H1 (cell line): ENCODE measurements around the gene UTS2B. TPM values are rescaled to one million over a fixed set of nuclear protein-coding genes. Genes with fewer than 3 reads are reported as not detected.

Source experiments
- CTCF ChIA-PET: fragments of 300-600 bp; sonication (Branson Sonifier 250); formaldehyde crosslinking; loops from one replicate; lab custom pipeline; 2021; ENCODE audit not compliant: partially characterized antibody; lab: Charles Lee
- POLR2A ChIA-PET: fragments of 300-600 bp; sonication (Branson Sonifier 250); formaldehyde crosslinking; loops from one replicate; lab custom pipeline; 2021; ENCODE audit warnings: inconsistent platforms; ENCODE audit not compliant: partially characterized antibody; lab: Charles Lee
- DNase-seq, 2 experiments: peaks; one replicate each; pipeline versions ENCODE4 v3.0.0 to v3.0.0-alpha.2; 2010 to 2022; ENCODE audit warnings: low spot score in 2 of 2, low read depth in 1 of 2, mixed read lengths in 1 of 2
- FAIRE-seq: peaks from 2 replicates; lab custom pipeline; 2011; peaks lifted over from hg19 to GRCh38; lab: Jason Lieb, UNC
- H2AFZ ChIP-seq: 2 replicates; pipeline ENCODE4 v1.8.1; 2012; ENCODE audit warnings: low read length, inconsistent platforms
- H2AK5ac ChIP-seq: 2 replicates; pipeline ENCODE4 v1.6.1; 2013; ENCODE audit warnings: low read depth, low read length
- H2BK120ac ChIP-seq: replicated peaks from 2 replicates; pipeline ENCODE3; 2013; ENCODE audit warnings: low read depth, low read length, inconsistent platforms
- H2BK12ac ChIP-seq: 2 replicates; pipeline ENCODE4 v1.6.1; 2013; ENCODE audit warnings: low read depth, low read length
- H2BK15ac ChIP-seq: 2 replicates; pipeline ENCODE4 v1.6.1; 2013; ENCODE audit warnings: low read length
- H2BK20ac ChIP-seq: 2 replicates; pipeline ENCODE4 v1.6.1; 2013; ENCODE audit warnings: low read length
- H2BK5ac ChIP-seq: 2 replicates; pipeline ENCODE4 v1.6.1; 2013; ENCODE audit warnings: low read depth, low read length
- H3K14ac ChIP-seq: 2 replicates; pipeline ENCODE4 v1.6.1; 2013; ENCODE audit warnings: inconsistent platforms; ENCODE audit not compliant: insufficient read length
- H3K18ac ChIP-seq: 2 replicates; pipeline ENCODE4 v1.6.1; 2013; ENCODE audit warnings: low read length; ENCODE audit errors: extremely low read depth
- H3K23ac ChIP-seq: 2 replicates; pipeline ENCODE4 v1.6.1; 2013; ENCODE audit warnings: inconsistent platforms; ENCODE audit not compliant: insufficient read length
- H3K23me2 ChIP-seq: 2 replicates; pipeline ENCODE4 v1.6.1; 2013; ENCODE audit warnings: low read depth, low read length
- H3K27ac ChIP-seq: 2 replicates; pipeline ENCODE4 v1.6.1; 2011; ENCODE audit warnings: low read depth, low read length, inconsistent platforms
- H3K27me3 ChIP-seq, 4 experiments: replicated peaks in 1 of 4; 1 replicate in 1 of 4; 2 replicates in 3 of 4; pipeline versions ENCODE4 v1.6.1 to v1.8.1; 2011 to 2013; ENCODE audit warnings: low read length in 3 of 4, mild to moderate bottlenecking in 3 of 4, inconsistent platforms in 2 of 4, mixed read lengths in 2 of 4, moderate library complexity in 1 of 4; ENCODE audit not compliant: control insufficient read depth in 3 of 4, insufficient read depth in 3 of 4; ENCODE audit errors: extremely low read depth in 1 of 4
- H3K36me3 ChIP-seq, 4 experiments: 2 replicates each; pipeline versions ENCODE4 v1.6.1 to v1.8.1; 2011 to 2013; ENCODE audit warnings: mild to moderate bottlenecking in 4 of 4, low read length in 3 of 4, moderate library complexity in 2 of 4, control low read depth in 1 of 4, inconsistent platforms in 1 of 4; ENCODE audit not compliant: insufficient read depth in 4 of 4, control insufficient read depth in 2 of 4
- H3K4ac ChIP-seq: replicated peaks from 2 replicates; pipeline ENCODE3; 2013; ENCODE audit warnings: low read length, low read depth, mixed read lengths, inconsistent platforms; ENCODE audit not compliant: insufficient read length
- H3K4me1 ChIP-seq, 4 experiments: replicated peaks in 1 of 4; 1 replicate in 1 of 4; 2 replicates in 3 of 4; pipeline versions ENCODE4 v1.6.1 to v1.8.1; 2011 to 2013; ENCODE audit warnings: low read length in 3 of 4, inconsistent platforms in 2 of 4, mixed read lengths in 1 of 4; ENCODE audit not compliant: insufficient read depth in 4 of 4, control insufficient read depth in 3 of 4
- H3K4me2 ChIP-seq, 2 experiments: 2 replicates each; pipeline versions ENCODE4 v1.6.1 to v1.8.1; 2011 to 2013; ENCODE audit warnings: low read depth in 2 of 2, low read length in 2 of 2, control low read depth in 1 of 2, inconsistent platforms in 1 of 2, mild to moderate bottlenecking in 1 of 2; ENCODE audit not compliant: insufficient read depth in 1 of 2
- H3K4me3 ChIP-seq, 4 experiments: fragments of 200-600, 300-600 bp in 1 of 4; sonication (generic), shearing (Covaris generic), sonication (Bioruptor Twin) in 1 of 4; 2 replicates each; pipeline versions ENCODE4 v1.5.1 to v1.8.1; 2011 to 2016; ENCODE audit warnings: low read length in 4 of 4, low read depth in 3 of 4, control low read depth in 2 of 4, inconsistent platforms in 2 of 4, mild to moderate bottlenecking in 2 of 4, mixed read lengths in 1 of 4, moderate library complexity in 1 of 4; ENCODE audit not compliant: insufficient read depth in 2 of 4; ENCODE audit errors: extremely low read depth in 1 of 4
- H3K56ac ChIP-seq: replicated peaks from 2 replicates; pipeline ENCODE3; 2013; ENCODE audit warnings: low read depth, mild to moderate bottlenecking, mixed read lengths, low read length, inconsistent platforms; ENCODE audit not compliant: insufficient read length
- H3K79me1 ChIP-seq: 2 replicates; pipeline ENCODE4 v1.6.1; 2013; ENCODE audit warnings: low read depth, low read length, control low read depth
- H3K79me2 ChIP-seq, 2 experiments: 2 replicates each; pipeline versions ENCODE4 v1.6.1 to v1.8.1; 2012 to 2013; ENCODE audit warnings: low read length in 2 of 2, mild to moderate bottlenecking in 2 of 2, inconsistent platforms in 1 of 2; ENCODE audit not compliant: insufficient read depth in 2 of 2, control insufficient read depth in 1 of 2
- H3K9ac ChIP-seq, 4 experiments: replicated peaks in 1 of 4; 1 replicate in 1 of 4; 2 replicates in 3 of 4; pipeline versions ENCODE4 v1.6.1 to v1.8.1; 2011 to 2013; ENCODE audit warnings: low read depth in 3 of 4, low read length in 3 of 4, control low read depth in 2 of 4, mild to moderate bottlenecking in 2 of 4, moderate library complexity in 2 of 4, inconsistent platforms in 1 of 4; ENCODE audit errors: extremely low read depth in 1 of 4
- H3K9me3 ChIP-seq, 2 experiments: 2 replicates each; pipeline versions ENCODE4 v1.6.1 to v1.8.1; 2012 to 2013; ENCODE audit warnings: mild to moderate bottlenecking in 2 of 2, moderate library complexity in 2 of 2, control low read depth in 1 of 2, inconsistent platforms in 1 of 2, low read depth in 1 of 2, low read length in 1 of 2, mixed read lengths in 1 of 2; ENCODE audit not compliant: insufficient read depth in 2 of 2
- H4K20me1 ChIP-seq, 2 experiments: replicated peaks in 1 of 2; 2 replicates each; pipeline versions ENCODE3 to v1.8.1; 2011 to 2013; ENCODE audit warnings: inconsistent platforms in 2 of 2, low read length in 2 of 2, mild to moderate bottlenecking in 1 of 2; ENCODE audit not compliant: insufficient read depth in 2 of 2, control insufficient read depth in 1 of 2
- H4K5ac ChIP-seq: 2 replicates; pipeline ENCODE4 v1.6.1; 2013; ENCODE audit warnings: low read length, low read depth, mixed read lengths, inconsistent platforms; ENCODE audit not compliant: insufficient read length
- H4K8ac ChIP-seq: 2 replicates; pipeline ENCODE4 v1.8.0; 2013; ENCODE audit warnings: mild to moderate bottlenecking, moderate library complexity, low read length, inconsistent platforms; ENCODE audit not compliant: insufficient read depth; ENCODE audit errors: extremely low read depth
- H4K91ac ChIP-seq: replicated peaks from 2 replicates; pipeline ENCODE3; 2013; ENCODE audit warnings: low read length, mixed read lengths, inconsistent platforms; ENCODE audit not compliant: insufficient read length
- BRCA1 ChIP-seq: IDR thresholded peaks from 2 replicates; pipeline ENCODE4 v1.6.1; 2012; ENCODE audit warnings: low read depth, low read length, improper control_type of control experiment
- CHD1 ChIP-seq: IDR thresholded peaks from 2 replicates; pipeline ENCODE4 v1.6.1; 2012; ENCODE audit warnings: low read depth, low read length, improper control_type of control experiment
- JUN ChIP-seq: IDR thresholded peaks from 2 replicates; pipeline ENCODE4 v1.6.1; 2011; ENCODE audit warnings: low read depth, mild to moderate bottlenecking, improper control_type of control experiment, low read length
- KDM1A ChIP-seq: fragments of 200-600, 300-600 bp; sonication (generic); IDR thresholded peaks from 2 replicates; pipeline ENCODE4 v1.7.1; 2016; ENCODE audit warnings: mild to moderate bottlenecking, low read length, borderline replicate concordance
- TBP ChIP-seq: IDR thresholded peaks from 2 replicates; pipeline ENCODE4 v1.6.1; 2011; ENCODE audit warnings: low read depth, low read length, improper control_type of control experiment
- ZNF274 ChIP-seq: IDR thresholded peaks from 2 replicates; pipeline ENCODE4 v1.7.0; 2012; ENCODE audit warnings: low read length, borderline replicate concordance; ENCODE audit errors: extremely low read depth
- WGBS, 2 experiments: shearing (Covaris generic) in 1 of 2; methylation state at CpG; one replicate each; pipeline versions ENCODE4 v1.1.6 to v1.1.7; 2013 to 2015; ENCODE audit warnings: low lambda C conversion rate in 2 of 2, mixed read lengths in 2 of 2, inconsistent platforms in 1 of 2, low coverage in 1 of 2, missing lambda C conversion rate in 1 of 2; ENCODE audit not compliant: insufficient replicate concordance in 2 of 2, insufficient coverage in 1 of 2, insufficient read length in 1 of 2; ENCODE audit errors: extremely low coverage in 1 of 2, missing lambda C conversion rate in 1 of 2; 5-methylcytosine and 5-hydroxymethylcytosine counted together
- polyA plus RNA-seq, 7 experiments: library from polyadenylated mRNA; depleted of rRNA in 3 of 7; stranded (reverse) in 5 of 7; unstranded in 2 of 7; fragments of >200 nt in 5 of 7; fragments of 200-250 nt in 2 of 7; gene quantifications; 1 replicate in 5 of 7; 2 replicates in 1 of 7; 4 replicates in 1 of 7; pipeline versions ENCODE4 v1.2.1 to v1.2.3, GENCODE V29; 2011 to 2013; ENCODE audit warnings: missing spikeins in 2 of 7, mixed read lengths in 2 of 7
- total RNA-seq: library from RNA; stranded (reverse); fragmentation: NEBNext Ultra II Directional; extraction: Animal tissue kit (Norgen Biotek cat#: 25700); gene quantifications from 2 replicates; pipeline ENCODE4 v1.2.1, GENCODE V29; 2021
- TF ChIP-seq, protein P1 (sequence below): IDR thresholded peaks from 2 replicates; pipeline ENCODE4 v1.6.1; 2012; ENCODE audit warnings: low read length, inconsistent platforms

UTS2B gene
- total and polyA plus RNA-seq, 2 of the 8 experiments (the other 6 are each of a cell fraction or from before 2014, with no cell fraction given): not detected

DNA sequence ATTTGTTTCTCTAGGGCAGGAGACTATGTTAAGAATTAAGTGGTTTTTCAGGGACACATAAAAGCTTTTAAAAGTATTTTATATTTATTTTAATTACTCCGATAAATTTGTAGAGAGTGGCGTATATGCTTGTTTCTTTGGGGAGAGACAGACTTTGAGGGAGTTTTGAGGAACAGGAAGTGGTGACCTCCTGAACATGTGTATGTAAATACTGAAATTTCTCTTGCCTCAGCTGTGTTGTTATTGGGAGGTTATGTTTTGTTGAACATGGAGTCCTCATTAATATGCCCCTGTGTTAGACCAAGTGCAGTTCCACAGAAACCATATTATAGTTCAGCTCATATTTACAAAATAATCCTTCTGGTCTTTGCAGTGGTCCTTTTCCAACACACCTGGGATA, 41.8 kb upstream of the UTS2B start:
- Histone ChIP-seq H4K8ac (no peak overlapping the region), H4K91ac (no peak overlapping the region), H3K56ac (no peak overlapping the region), H2AFZ (no peak overlapping the region), H3K4me3 (no peak overlapping the region), H3K79me2 (no peaks in the 10 kb centered on the region), H2AK5ac (no peak overlapping the region), H3K36me3 (peaks cover 0 to 5% (median 0%) of the 10 kb centered on the region in 4 experiments; a peak in 1 of 8 replicates), H4K20me1 (no peaks in the 10 kb centered on the region), H2BK20ac (no peak overlapping the region), H2BK15ac (no peak overlapping the region), H3K9ac (no peak overlapping the region), H3K4ac (no peak overlapping the region), H3K79me1 (no peaks in the 10 kb centered on the region), H2BK5ac (no peak overlapping the region), H3K23me2 (no peaks in the 10 kb centered on the region), H3K18ac (no peak overlapping the region), H4K5ac (no peak overlapping the region), H3K9me3 (no peaks in the 10 kb centered on the region), H2BK120ac (no peak overlapping the region), H3K27me3 (no peaks in the 10 kb centered on the region), H3K23ac (no peak overlapping the region), H2BK12ac (no peak overlapping the region), H3K4me1 (peaks cover 0 to 14% (median 6%) of the 10 kb centered on the region in 4 experiments; a peak in 4 of 7 replicates), H3K4me2 (no peak overlapping the region), H3K27ac (no peak overlapping the region), H3K14ac (no peak overlapping the region)
- ChIA-PET CTCF (interaction anchor here (1.1 kb wide), 1 partner anchor 15 kb away, joined by 3 read pairs; no protein-coding TSS in a partner anchor), POLR2A (interaction anchor here (0.5 kb wide), 1 partner anchor 32 kb away, joined by 3 read pairs; no protein-coding TSS in a partner anchor)
- TF ChIP-seq JUN (no peak), ZNF274 (no peak), CHD1 (no peak), TBP (no peak), BRCA1 (no peak), KDM1A (no peak)
- TF ChIP-seq, protein P1, sequence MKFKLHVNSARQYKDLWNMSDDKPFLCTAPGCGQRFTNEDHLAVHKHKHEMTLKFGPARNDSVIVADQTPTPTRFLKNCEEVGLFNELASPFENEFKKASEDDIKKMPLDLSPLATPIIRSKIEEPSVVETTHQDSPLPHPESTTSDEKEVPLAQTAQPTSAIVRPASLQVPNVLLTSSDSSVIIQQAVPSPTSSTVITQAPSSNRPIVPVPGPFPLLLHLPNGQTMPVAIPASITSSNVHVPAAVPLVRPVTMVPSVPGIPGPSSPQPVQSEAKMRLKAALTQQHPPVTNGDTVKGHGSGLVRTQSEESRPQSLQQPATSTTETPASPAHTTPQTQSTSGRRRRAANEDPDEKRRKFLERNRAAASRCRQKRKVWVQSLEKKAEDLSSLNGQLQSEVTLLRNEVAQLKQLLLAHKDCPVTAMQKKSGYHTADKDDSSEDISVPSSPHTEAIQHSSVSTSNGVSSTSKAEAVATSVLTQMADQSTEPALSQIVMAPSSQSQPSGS: no peak
- WGBS, 2 experiments: 80% methylated on average over 2 of the region's 2 CpGs; no CpG with 5 or more reads in 1 of the 2 experiments
- no peak for DNase-seq
- no peak for FAIRE-seq
